ENCODE results near the gene CDH11. TPM values are rescaled to one million over a fixed set of nuclear protein-coding genes. Genes with fewer than 3 reads are reported as not detected.

CDH11 gene
- total and polyA plus RNA-seq, 10 donors, result 4.3 to 721 (median 305) TPM

GRCh38 chr16:65021852-65022595 is 99.8 kb downstream of the CDH11 start:
- DNase-seq, result no peak
- H3K4me1 ChIP-seq, result peaks cover 0 to 14% (median 5%) of the 10 kb centered on the region in 6 donors
- TF ChIP-seq POLR2AphosphoS5 (IDR thresholded peaks at IDR 0.05), result no peak
- no peak for TF ChIP-seq CTCF (IDR thresholded peaks at IDR 0.05 in 8 of 11, conservative IDR thresholded peaks at IDR 0.05 in 3 of 11)
- TF ChIP-seq POLR2A (IDR thresholded peaks at IDR 0.05), result no peak
- intact Hi-C loops (cut with DNase I; ENCODE audit: low total_unique reads), result no loop called here
- peaks cover 0 to 8% (median under 1%) of the 10 kb centered on the region in 8 donors for H3K9me3 ChIP-seq
- no peaks in the 10 kb centered on the region for H3K27me3 ChIP-seq (replicated peaks in 1 of 7)
- 77 to 87% (median 84%) methylated on average over 2 of the region's 2 CpGs for WGBS, 5 donors
- H3K4me3 ChIP-seq, result no peak overlapping the region
- H3K36me3 ChIP-seq, result peaks cover 0 to 12% (median under 1%) of the 10 kb centered on the region in 6 donors
- no peak overlapping the region for H3K27ac ChIP-seq

- Histone ChIP-seq H3K4me3 (no peak overlapping the region), H3K27ac (no peak overlapping the region), H3K9me3 (peaks cover 0 to 10% (median 2%) of the 10 kb centered on the region in 8 donors), H3K27me3 (replicated peaks in 1 of 7) (no peaks in the 10 kb centered on the region), H3K36me3 (peaks cover 0 to 16% (median 2%) of the 10 kb centered on the region in 6 donors), H3K4me1 (no peaks in the 10 kb centered on the region)
- intact Hi-C loops (cut with DNase I; ENCODE audit: low total_unique reads), result no loop called here
- no peak for DNase-seq
- TF ChIP-seq CTCF (IDR thresholded peaks at IDR 0.05 in 8 of 11, conservative IDR thresholded peaks at IDR 0.05 in 3 of 11), result no peak
- TF ChIP-seq POLR2A (IDR thresholded peaks at IDR 0.05), result no peak
- no peak for TF ChIP-seq POLR2AphosphoS5 (IDR thresholded peaks at IDR 0.05)
These were observed 105.1 kb downstream of the CDH11 start for GRCh38 chr16:65016754-65017153.

- TF ChIP-seq POLR2AphosphoS5 (IDR thresholded peaks at IDR 0.05) (no peak), CTCF (IDR thresholded peaks at IDR 0.05 in 8 of 11, conservative IDR thresholded peaks at IDR 0.05 in 3 of 11) (no peak), POLR2A (IDR thresholded peaks at IDR 0.05) (no peak)
- intact Hi-C loops (cut with DNase I; ENCODE audit: low total_unique reads), result no loop called here
- H3K9me3 ChIP-seq, result peaks cover 0 to 10% (median 2%) of the 10 kb centered on the region in 8 donors
These were observed 106.3 kb downstream of the CDH11 start for GRCh38 chr16:65015599-65015998.

GRCh38 chr16:65012357-65012756 is 109.5 kb downstream of the CDH11 start:
- H3K36me3 ChIP-seq, result peaks cover 0 to 8% (median 2%) of the 10 kb centered on the region in 6 donors
- H3K9me3 ChIP-seq, result peaks cover 0 to 10% (median 2%) of the 10 kb centered on the region in 8 donors
- H3K4me1 ChIP-seq, result peaks cover 0 to 4% (median 0%) of the 10 kb centered on the region in 6 donors
- no peaks in the 10 kb centered on the region for H3K27me3 ChIP-seq (replicated peaks in 1 of 7)
- 37 to 68% (median 52%) methylated on average over 1 of the region's 1 CpG for WGBS, 5 donors
- no peak for DNase-seq
- TF ChIP-seq POLR2AphosphoS5 (IDR thresholded peaks at IDR 0.05) (no peak), CTCF (IDR thresholded peaks at IDR 0.05 in 8 of 11, conservative IDR thresholded peaks at IDR 0.05 in 3 of 11) (no peak), POLR2A (IDR thresholded peaks at IDR 0.05) (no peak)
- H3K27ac ChIP-seq, result no peak overlapping the region
- H3K4me3 ChIP-seq, result no peak overlapping the region
- intact Hi-C loops (cut with DNase I; ENCODE audit: low total_unique reads), result no loop called here

More at GRCh38 chr16:65015599-65015998, 106.3 kb downstream of the CDH11 start:
- no peak overlapping the region for H3K4me3 ChIP-seq
- no peak overlapping the region for H3K27ac ChIP-seq
- H3K27me3 ChIP-seq (replicated peaks in 1 of 7), result no peaks in the 10 kb centered on the region
- DNase-seq, result no peak
- peaks cover 0 to 16% (median 2%) of the 10 kb centered on the region in 6 donors for H3K36me3 ChIP-seq
- no peaks in the 10 kb centered on the region for H3K4me1 ChIP-seq

Data from spleen (tissue), 11 donors.